CD4-positive, alpha-beta T cell (primary cell): ENCODE measurements around the gene TMCO4. TPM values are rescaled to one million over a fixed set of nuclear protein-coding genes. Genes with fewer than 3 reads are reported as not detected.

Experiments
- ATAC-seq: fragments of 200-7000 bp; cut with Tn5 transposase; one replicate; pipeline ENCODE4 v1.10.0; 2022; ENCODE audit warnings: mild to moderate bottlenecking; ENCODE audit not compliant: poor library complexity
- CTCF ChIA-PET: fragments of 350-600 bp; sonication (Branson Sonifier 250); formaldehyde crosslinking; loops from one replicate; lab custom pipeline; 2021; ENCODE audit warnings: antibody characterized with exemption, inconsistent platforms; lab: Charles Lee
- POLR2A ChIA-PET: fragments of 350-600 bp; sonication (Branson Sonifier 250); formaldehyde crosslinking; loops from one replicate; lab custom pipeline; 2021; ENCODE audit warnings: antibody characterized with exemption, inconsistent platforms; lab: Charles Lee
- DNase-seq, 14 experiments: peaks; one replicate each; pipeline ENCODE4 v3.0.0-alpha.2; 2013 to 2020; ENCODE audit warnings: mixed read lengths in 2 of 14
- H3K27ac ChIP-seq, 2 donors: one replicate each; pipeline versions ENCODE4 v1.5.1 to v1.7.0; 2013; ENCODE audit warnings: low read length in 2 of 2, low read depth in 1 of 2, mild to moderate bottlenecking in 1 of 2
- H3K27me3 ChIP-seq, 2 experiments: 1 replicate in 1 of 2; 2 replicates in 1 of 2; pipeline versions ENCODE4 v1.6.1 to v1.7.0; 2013; ENCODE audit warnings: low read length in 2 of 2, control low read depth in 1 of 2, mild to moderate bottlenecking in 1 of 2, moderate library complexity in 1 of 2; ENCODE audit not compliant: insufficient read depth in 2 of 2, control insufficient read depth in 1 of 2
- H3K36me3 ChIP-seq: one replicate; pipeline ENCODE4 v1.6.1; 2013; ENCODE audit warnings: low read length, control low read depth; ENCODE audit not compliant: insufficient read depth
- H3K4me1 ChIP-seq: one replicate; pipeline ENCODE4 v1.6.1; 2013; ENCODE audit warnings: low read length, control low read depth; ENCODE audit not compliant: insufficient read depth
- H3K4me3 ChIP-seq: one replicate; pipeline ENCODE4 v1.5.1; 2013; ENCODE audit warnings: mild to moderate bottlenecking, low read length, moderate library complexity
- H3K9me3 ChIP-seq, 2 experiments: 1 replicate in 1 of 2; 2 replicates in 1 of 2; pipeline versions ENCODE4 v1.6.1 to v1.7.0; 2013; ENCODE audit warnings: low read length in 2 of 2, mild to moderate bottlenecking in 2 of 2, control low read depth in 1 of 2, moderate library complexity in 1 of 2; ENCODE audit not compliant: control insufficient read depth in 1 of 2, insufficient read depth in 1 of 2
- H3K27ac Mint-ChIP-seq: one replicate; pipeline ENCODE4 v1.8.0; 2020; ENCODE audit warnings: mixed read lengths
- H3K27me3 Mint-ChIP-seq: one replicate; pipeline ENCODE4 v1.8.0; 2021; ENCODE audit warnings: mixed read lengths
- H3K36me3 Mint-ChIP-seq: one replicate; pipeline ENCODE4 v1.8.0; 2021; ENCODE audit warnings: low read depth, mixed read lengths
- H3K4me1 Mint-ChIP-seq: one replicate; pipeline ENCODE4 v1.8.0; 2021; ENCODE audit warnings: low read depth, mixed read lengths
- H3K4me3 Mint-ChIP-seq: one replicate; pipeline ENCODE4 v1.8.0; 2020; ENCODE audit warnings: mild to moderate bottlenecking, mixed read lengths
- H3K9me3 Mint-ChIP-seq: one replicate; pipeline ENCODE4 v1.8.0; 2020; ENCODE audit warnings: mixed read lengths
- CTCF ChIP-seq: fragments of 200-600 bp; IDR thresholded peaks from one replicate; pipeline ENCODE4 v1.8.0; 2022; ENCODE audit warnings: antibody characterized with exemption, mild to moderate bottlenecking
- intact Hi-C, 2 experiments: fragments of 100-400 bp; cut with DNase I in 1 of 2; cut with micrococcal nuclease in 1 of 2; formaldehyde crosslinking; loops; one replicate each; pipeline versions ENCODE4 v1.15.1 to v1.9.0; 2023 to 2025; cut with DNase I, micrococcal nuclease
- total RNA-seq, 174 experiments: library from RNA in 2 of 174; stranded (reverse) in 2 of 174; gene quantifications; one replicate each; pipeline ENCODE4 v1.2.3 and lab custom pipeline; 2021 to 2026

The TMCO4 gene
- total RNA-seq, 2 experiments from 2014 or later, result 12.4 to 13.9 TPM

GRCh38 chr1:19769211-19769932, 30.3 kb downstream of the TMCO4 start:
- H3K4me1 Mint-ChIP-seq, result peaks cover 9% of the 10 kb centered on the region
- no peak for TF ChIP-seq CTCF
- no peaks in the 10 kb centered on the region for H3K27me3 Mint-ChIP-seq
- no peaks in the 10 kb centered on the region for H3K27me3 ChIP-seq
- H3K27ac ChIP-seq, result no peak overlapping the region
- no peaks in the 10 kb centered on the region for H3K9me3 ChIP-seq
- H3K27ac Mint-ChIP-seq, result no peak overlapping the region
- H3K36me3 Mint-ChIP-seq, result peaks cover 58% of the 10 kb centered on the region
- no peak for ATAC-seq
- H3K9me3 Mint-ChIP-seq, result no peaks in the 10 kb centered on the region
- H3K36me3 ChIP-seq, result peaks cover 51% of the 10 kb centered on the region
- ChIA-PET CTCF (no interaction called here), POLR2A (no interaction called here)
- no peak for DNase-seq
- intact Hi-C loops, result loop anchor here in 1 of 2 experiments (10.0 kb wide), 1 partner anchor 385 kb away; no protein-coding TSS in a partner anchor
- H3K4me3 ChIP-seq, result no peak overlapping the region
- no peaks in the 10 kb centered on the region for H3K4me1 ChIP-seq
- H3K4me3 Mint-ChIP-seq, result no peak overlapping the region

GRCh38 chr1:19768353-19769210, 31.1 kb downstream of the TMCO4 start:
- no peak overlapping the region for H3K27ac ChIP-seq
- no peaks in the 10 kb centered on the region for H3K27me3 Mint-ChIP-seq
- DNase-seq (no peak), ATAC-seq (no peak)
- H3K9me3 ChIP-seq, result no peaks in the 10 kb centered on the region
- intact Hi-C loops, result loop anchor here in 1 of 2 experiments (10.0 kb wide), 1 partner anchor 386 kb away; no protein-coding TSS in a partner anchor
- no peaks in the 10 kb centered on the region for H3K9me3 Mint-ChIP-seq
- no peak overlapping the region for H3K4me3 Mint-ChIP-seq
- peaks cover 9% of the 10 kb centered on the region for H3K4me1 Mint-ChIP-seq
- ChIA-PET CTCF (no interaction called here), POLR2A (no interaction called here)
- peaks cover 52% of the 10 kb centered on the region for H3K36me3 Mint-ChIP-seq
- peaks cover 46% of the 10 kb centered on the region for H3K36me3 ChIP-seq
- no peak for TF ChIP-seq CTCF
- no peaks in the 10 kb centered on the region for H3K4me1 ChIP-seq
- no peak overlapping the region for H3K4me3 ChIP-seq
- no peak overlapping the region for H3K27ac Mint-ChIP-seq
- no peaks in the 10 kb centered on the region for H3K27me3 ChIP-seq

GRCh38 chr1:19765623-19766022, 34.1 kb downstream of the TMCO4 start:
- POLR2A ChIA-PET, result interaction anchor here (0.6 to 0.9 kb wide), 2 partner anchors 8 to 73 kb away, joined by 3 read pairs; no protein-coding TSS in a partner anchor
- CTCF ChIA-PET, result no interaction called here
- Histone ChIP-seq H3K9me3 (no peaks in the 10 kb centered on the region), H3K27ac (no peak overlapping the region), H3K4me3 (no peak overlapping the region), H3K4me1 (no peaks in the 10 kb centered on the region), H3K27me3 (no peaks in the 10 kb centered on the region), H3K36me3 (peaks cover 32% of the 10 kb centered on the region)
- no peak overlapping the region for H3K4me3 Mint-ChIP-seq
- no peaks in the 10 kb centered on the region for H3K9me3 Mint-ChIP-seq
- no peak overlapping the region for H3K27ac Mint-ChIP-seq
- TF ChIP-seq CTCF, result no peak
- H3K27me3 Mint-ChIP-seq, result no peaks in the 10 kb centered on the region
- H3K36me3 Mint-ChIP-seq, result peaks cover 30% of the 10 kb centered on the region
- intact Hi-C loops, result loop anchor here in 1 of 2 experiments (10.0 kb wide), 1 partner anchor 389 kb away; no protein-coding TSS in a partner anchor
- peaks cover 9% of the 10 kb centered on the region for H3K4me1 Mint-ChIP-seq
- no peak for ATAC-seq
- peak in 1 of 14 experiments; percentile 7 for DNase-seq
